WTC11 (cell line): ENCODE data around the gene ATF5. TPM values are rescaled to one million over a fixed set of nuclear protein-coding genes. Genes with fewer than 3 reads are reported as not detected.

Experiments
- ATAC-seq: fragments of 200-7000 bp; cut with Tn5 transposase; 2 replicates; pipeline ENCODE4 v1.10.0; 2021; ENCODE audit warnings: mild to moderate bottlenecking, moderate library complexity
- CTCF ChIA-PET: fragments of 300-600 bp; sonication (Branson Sonifier 250); formaldehyde crosslinking; loops from one replicate; lab custom pipeline; 2021; ENCODE audit warnings: antibody characterized with exemption; lab: Charles Lee
- POLR2A ChIA-PET: fragments of 350-600 bp; sonication (Branson Sonifier 250); formaldehyde crosslinking; loops from one replicate; lab custom pipeline; 2021; ENCODE audit warnings: antibody characterized with exemption; lab: Charles Lee
- DNase-seq: peaks from one replicate; pipeline ENCODE4 v3.0.0; 2021; ENCODE audit warnings: low spot score
- H3K27ac Mint-ChIP-seq: 2 replicates; pipeline ENCODE4 v1.8.0; 2021; ENCODE audit warnings: mixed read lengths
- H3K27me3 Mint-ChIP-seq: 2 replicates; pipeline ENCODE4 v1.8.0; 2021; ENCODE audit warnings: low read depth, mild to moderate bottlenecking, moderate library complexity, mixed read lengths
- H3K36me3 Mint-ChIP-seq: 2 replicates; pipeline ENCODE4 v1.8.0; 2021; ENCODE audit warnings: mixed read lengths
- H3K4me1 Mint-ChIP-seq: 2 replicates; pipeline ENCODE4 v1.8.0; 2022; ENCODE audit warnings: mixed read lengths
- H3K4me3 Mint-ChIP-seq: 2 replicates; pipeline ENCODE4 v1.8.0; 2021; ENCODE audit warnings: mild to moderate bottlenecking, moderate library complexity, mixed read lengths
- H3K9me3 Mint-ChIP-seq: 2 replicates; pipeline ENCODE4 v1.8.0; 2021; ENCODE audit warnings: mixed read lengths
- CREM ChIP-seq: sonication (generic); formaldehyde crosslinking; IDR thresholded peaks from 2 replicates; pipeline ENCODE4 v1.8.1; 2022; ENCODE audit warnings: mild to moderate bottlenecking, missing genetic modification reagents, moderate library complexity
- FOXJ3 ChIP-seq: sonication (generic); formaldehyde crosslinking; IDR thresholded peaks from 2 replicates; pipeline ENCODE4 v1.9.0; 2021; ENCODE audit warnings: missing genetic modification reagents, mild to moderate bottlenecking, borderline replicate concordance
- FOXK1 ChIP-seq: sonication (generic); formaldehyde crosslinking; IDR thresholded peaks from 2 replicates; pipeline ENCODE4 v1.8.0; 2022; ENCODE audit warnings: mild to moderate bottlenecking, moderate library complexity, missing genetic modification reagents
- GRHL2 ChIP-seq: fragments of 250-450 bp; sonication (Bioruptor Pico); IDR thresholded peaks from 2 replicates; pipeline ENCODE4 v1.8.0; 2022; ENCODE audit warnings: mild to moderate bottlenecking, moderate library complexity; ENCODE audit not compliant: insufficient replicate concordance, severe bottlenecking
- JAZF1 ChIP-seq: fragments of 250-450 bp; sonication (Bioruptor Pico); IDR thresholded peaks from 2 replicates; pipeline ENCODE4 v1.9.0; 2021; ENCODE audit warnings: moderate library complexity, mild to moderate bottlenecking, inconsistent platforms
- KAT7 ChIP-seq: sonication (generic); formaldehyde crosslinking; IDR thresholded peaks from 2 replicates; pipeline ENCODE4 v1.8.1; 2023; ENCODE audit warnings: missing genetic modification reagents, mild to moderate bottlenecking, borderline replicate concordance
- MXD4 ChIP-seq: fragments of 250-450 bp; sonication (Bioruptor Pico); IDR thresholded peaks from 2 replicates; pipeline ENCODE4 v1.8.0; 2021; ENCODE audit warnings: mild to moderate bottlenecking, moderate library complexity, borderline replicate concordance
- MYBL2 ChIP-seq: sonication (generic); formaldehyde crosslinking; IDR thresholded peaks from 2 replicates; pipeline ENCODE4 v1.8.1; 2023; ENCODE audit warnings: mild to moderate bottlenecking, moderate library complexity, missing genetic modification reagents
- PRRX2 ChIP-seq: fragments of 250-450 bp; sonication (Bioruptor Pico); IDR thresholded peaks from 2 replicates; pipeline ENCODE4 v1.8.0; 2021; ENCODE audit warnings: mild to moderate bottlenecking
- RELA ChIP-seq: sonication (generic); formaldehyde crosslinking; IDR thresholded peaks from 2 replicates; pipeline ENCODE4 v1.8.1; 2022; ENCODE audit warnings: missing genetic modification reagents, mild to moderate bottlenecking, borderline replicate concordance
- RORB ChIP-seq: fragments of 250-450 bp; sonication (Bioruptor Pico); IDR thresholded peaks from 2 replicates; pipeline ENCODE4 v1.9.0; 2021; ENCODE audit warnings: mild to moderate bottlenecking
- TEAD1 ChIP-seq: sonication (generic); formaldehyde crosslinking; IDR thresholded peaks from 2 replicates; pipeline ENCODE4 v1.8.0; 2022; ENCODE audit warnings: mild to moderate bottlenecking, missing genetic modification reagents
- TEAD4 ChIP-seq: sonication (generic); formaldehyde crosslinking; IDR thresholded peaks from 2 replicates; pipeline ENCODE4 v1.8.0; 2022; ENCODE audit warnings: mild to moderate bottlenecking, missing genetic modification reagents
- ZBTB21 ChIP-seq: sonication (generic); formaldehyde crosslinking; IDR thresholded peaks from 2 replicates; pipeline ENCODE4 v1.8.1; 2023; ENCODE audit warnings: mild to moderate bottlenecking, missing genetic modification reagents, borderline replicate concordance
- ZBTB43 ChIP-seq: sonication (generic); formaldehyde crosslinking; IDR thresholded peaks from 2 replicates; pipeline ENCODE4 v1.8.1; 2023; ENCODE audit warnings: mild to moderate bottlenecking, missing genetic modification reagents
- ZNF263 ChIP-seq: sonication (generic); formaldehyde crosslinking; IDR thresholded peaks from 2 replicates; pipeline ENCODE4 v1.8.1; 2022; ENCODE audit warnings: low read depth, mild to moderate bottlenecking, moderate library complexity, missing genetic modification reagents
- ZNF317 ChIP-seq: sonication (generic); formaldehyde crosslinking; IDR thresholded peaks from 2 replicates; pipeline ENCODE4 v1.8.1; 2023; ENCODE audit warnings: low read depth, mild to moderate bottlenecking, moderate library complexity, missing genetic modification reagents, borderline replicate concordance
- ZNF396 ChIP-seq: fragments of 250-450 bp; sonication (Bioruptor Pico); IDR thresholded peaks from 2 replicates; pipeline ENCODE4 v1.8.0; 2021; ENCODE audit warnings: mild to moderate bottlenecking, moderate library complexity, borderline replicate concordance
- total RNA-seq: library from RNA; stranded (reverse); gene quantifications from 3 replicates; pipeline ENCODE4 v1.2.3, GENCODE V29; 2021
- TF ChIP-seq, protein P1 (sequence below): sonication (generic); formaldehyde crosslinking; IDR thresholded peaks from 2 replicates; pipeline ENCODE4 v1.8.1; 2022; ENCODE audit warnings: mild to moderate bottlenecking, moderate library complexity, missing genetic modification reagents
- TF ChIP-seq, protein P2 (sequence below): fragments of 250-450 bp; sonication (Bioruptor Pico); IDR thresholded peaks from 2 replicates; pipeline ENCODE4 v1.8.0; 2021; ENCODE audit warnings: mild to moderate bottlenecking
- TF ChIP-seq, protein P3 (sequence below): sonication (generic); formaldehyde crosslinking; IDR thresholded peaks from 2 replicates; pipeline ENCODE4 v1.8.1; 2023; ENCODE audit warnings: mild to moderate bottlenecking, missing genetic modification reagents

ATF5 gene
- total RNA-seq, 1 experiment from 2014 or later: 10.8 TPM

GRCh38 chr19:49973987-49974386 lies 45.0 kb downstream of the ATF5 start:
- Mint-ChIP-seq H3K27ac (no peak overlapping the region), H3K4me3 (no peak overlapping the region), H3K4me1 (no peaks in the 10 kb centered on the region), H3K36me3 (0 out of 2 replicates have a peak, but pooled peaks cover 2% of the 10 kb centered on the region), H3K27me3 (no peaks in the 10 kb centered on the region), H3K9me3 (no peaks in the 10 kb centered on the region)
- POLR2A ChIA-PET: no interaction called here
- CTCF ChIA-PET: no interaction called here
- ATAC-seq: no peak
- DNase-seq: no peak
- no peak for TF ChIP-seq GRHL2 (CRISPR knock-in tag)
- TF ChIP-seq, protein P1, sequence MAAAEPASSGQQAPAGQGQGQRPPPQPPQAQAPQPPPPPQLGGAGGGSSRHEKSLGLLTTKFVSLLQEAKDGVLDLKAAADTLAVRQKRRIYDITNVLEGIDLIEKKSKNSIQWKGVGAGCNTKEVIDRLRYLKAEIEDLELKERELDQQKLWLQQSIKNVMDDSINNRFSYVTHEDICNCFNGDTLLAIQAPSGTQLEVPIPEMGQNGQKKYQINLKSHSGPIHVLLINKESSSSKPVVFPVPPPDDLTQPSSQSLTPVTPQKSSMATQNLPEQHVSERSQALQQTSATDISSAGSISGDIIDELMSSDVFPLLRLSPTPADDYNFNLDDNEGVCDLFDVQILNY: no peak
- TF ChIP-seq ZBTB43 (CRISPR knock-in tag): no peak
- no peak for TF ChIP-seq RELA (CRISPR knock-in tag)

- POLR2A ChIA-PET: no interaction called here
These were observed 46.0 kb downstream of the ATF5 start for GRCh38 chr19:49975051-49975450.

DNA sequence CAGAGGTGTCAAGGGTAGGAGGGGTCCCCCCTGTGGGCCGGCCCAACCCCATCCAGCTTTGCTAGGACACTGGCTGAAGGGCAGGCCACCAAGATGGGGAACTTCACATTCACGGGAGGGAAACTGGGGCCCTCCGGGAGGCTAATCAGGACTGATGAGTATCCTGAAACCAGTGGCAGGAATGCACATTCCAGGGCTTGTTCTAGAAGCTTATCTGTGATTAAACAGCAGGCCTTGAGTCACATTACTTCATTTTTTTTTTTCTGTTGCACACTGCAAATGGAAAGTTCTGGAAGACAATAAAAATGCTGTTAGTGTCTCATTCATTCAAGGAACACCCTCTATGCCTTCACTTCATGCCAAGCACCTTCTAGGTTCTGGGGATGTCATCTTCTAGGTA lies 47.5 kb downstream of the ATF5 start:
- Mint-ChIP-seq H3K36me3 (0 out of 2 replicates have a peak, but pooled peaks cover 2% of the 10 kb centered on the region), H3K27ac (no peak overlapping the region), H3K9me3 (no peaks in the 10 kb centered on the region), H3K4me3 (no peak overlapping the region), H3K4me1 (no peaks in the 10 kb centered on the region), H3K27me3 (no peaks in the 10 kb centered on the region)
- CTCF ChIA-PET: interaction anchor here (1.4 to 1.5 kb wide), 2 partner anchors 39 to 43 kb away, joined by 3 to 4 read pairs; no protein-coding TSS in a partner anchor
- ATAC-seq (no peak), DNase-seq (no peak)
- POLR2A ChIA-PET: no interaction called here
- TF ChIP-seq PRRX2: no peak
- no peak for TF ChIP-seq FOXJ3 (CRISPR knock-in tag)
- TF ChIP-seq, protein P2, sequence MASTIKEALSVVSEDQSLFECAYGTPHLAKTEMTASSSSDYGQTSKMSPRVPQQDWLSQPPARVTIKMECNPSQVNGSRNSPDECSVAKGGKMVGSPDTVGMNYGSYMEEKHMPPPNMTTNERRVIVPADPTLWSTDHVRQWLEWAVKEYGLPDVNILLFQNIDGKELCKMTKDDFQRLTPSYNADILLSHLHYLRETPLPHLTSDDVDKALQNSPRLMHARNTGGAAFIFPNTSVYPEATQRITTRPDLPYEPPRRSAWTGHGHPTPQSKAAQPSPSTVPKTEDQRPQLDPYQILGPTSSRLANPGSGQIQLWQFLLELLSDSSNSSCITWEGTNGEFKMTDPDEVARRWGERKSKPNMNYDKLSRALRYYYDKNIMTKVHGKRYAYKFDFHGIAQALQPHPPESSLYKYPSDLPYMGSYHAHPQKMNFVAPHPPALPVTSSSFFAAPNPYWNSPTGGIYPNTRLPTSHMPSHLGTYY (CRISPR knock-in tag): no peak
- TF ChIP-seq CREM (CRISPR knock-in tag): no peak
- no peak for TF ChIP-seq ZBTB43 (CRISPR knock-in tag)
- no peak for TF ChIP-seq ZNF317 (CRISPR knock-in tag)

More at GRCh38 chr19:49975051-49975450, 46.0 kb downstream of the ATF5 start:
- 0 out of 2 replicates have a peak, but pooled peaks cover 2% of the 10 kb centered on the region for H3K36me3 Mint-ChIP-seq
- no peaks in the 10 kb centered on the region for H3K9me3 Mint-ChIP-seq
- TF ChIP-seq KAT7 (CRISPR knock-in tag) (no peak), MXD4 (CRISPR knock-in tag) (no peak), ZNF396 (CRISPR knock-in tag) (no peak), ZNF317 (CRISPR knock-in tag) (no peak), ZNF263 (no peak), FOXK1 (CRISPR knock-in tag) (no peak), RORB (CRISPR knock-in tag) (no peak), TEAD4 (no peak), ZBTB21 (no peak), TEAD1 (no peak), MYBL2 (CRISPR knock-in tag) (no peak), JAZF1 (no peak), CREM (CRISPR knock-in tag) (no peak)
- TF ChIP-seq, protein P3, sequence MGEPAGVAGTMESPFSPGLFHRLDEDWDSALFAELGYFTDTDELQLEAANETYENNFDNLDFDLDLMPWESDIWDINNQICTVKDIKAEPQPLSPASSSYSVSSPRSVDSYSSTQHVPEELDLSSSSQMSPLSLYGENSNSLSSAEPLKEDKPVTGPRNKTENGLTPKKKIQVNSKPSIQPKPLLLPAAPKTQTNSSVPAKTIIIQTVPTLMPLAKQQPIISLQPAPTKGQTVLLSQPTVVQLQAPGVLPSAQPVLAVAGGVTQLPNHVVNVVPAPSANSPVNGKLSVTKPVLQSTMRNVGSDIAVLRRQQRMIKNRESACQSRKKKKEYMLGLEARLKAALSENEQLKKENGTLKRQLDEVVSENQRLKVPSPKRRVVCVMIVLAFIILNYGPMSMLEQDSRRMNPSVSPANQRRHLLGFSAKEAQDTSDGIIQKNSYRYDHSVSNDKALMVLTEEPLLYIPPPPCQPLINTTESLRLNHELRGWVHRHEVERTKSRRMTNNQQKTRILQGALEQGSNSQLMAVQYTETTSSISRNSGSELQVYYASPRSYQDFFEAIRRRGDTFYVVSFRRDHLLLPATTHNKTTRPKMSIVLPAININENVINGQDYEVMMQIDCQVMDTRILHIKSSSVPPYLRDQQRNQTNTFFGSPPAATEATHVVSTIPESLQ (CRISPR knock-in tag): no peak
- TF ChIP-seq, protein P1: no peak
- ATAC-seq (no peak), DNase-seq (no peak)
- no peak overlapping the region for H3K4me3 Mint-ChIP-seq
- H3K27ac Mint-ChIP-seq: no peak overlapping the region
- H3K27me3 Mint-ChIP-seq: no peaks in the 10 kb centered on the region
- no peaks in the 10 kb centered on the region for H3K4me1 Mint-ChIP-seq
- CTCF ChIA-PET: interaction anchor here (1.5 kb wide), 1 partner anchor 37 kb away, joined by 4 read pairs; no protein-coding TSS in a partner anchor
